ENCODE measurements around the gene TAPT1. TPM values are rescaled to one million over a fixed set of nuclear protein-coding genes. Genes with fewer than 3 reads are reported as not detected.

The TAPT1 gene
- total and polyA plus RNA-seq, 9 of the 15 experiments (the other 6 are each of a cell fraction or from before 2014, with no cell fraction given) = 1.6 to 36.7 (median 20.7) TPM

GRCh38 chr4:16225167-16225862, 956 bp downstream of the TAPT1 start:
- Histone ChIP-seq H3K27ac (ENCODE audit: extremely low read depth, low read depth, low read length) (peak overlapping the region; percentile 86), H4K20me1 (replicated peaks; ENCODE audit: control insufficient read depth, insufficient read depth, low read length) (peaks cover 8% of the 10 kb centered on the region; the same call in 1 of the 2 replicates), H3K4me2 (ENCODE audit: insufficient read depth, low read length) (peak overlapping the region; percentile 79), H3K4me1 (replicated peaks in 1 of 2; ENCODE audit: control insufficient read depth in 2 of 2, insufficient read depth in 2 of 2, low read length in 2 of 2) (peaks cover 6 to 12% of the 10 kb centered on the region in 2 experiments; a peak in 3 of 5 replicates), H3K9me1 (ENCODE audit: control insufficient read depth, insufficient read depth, low read length) (no peaks in the 10 kb centered on the region), H3K79me2 (ENCODE audit: control insufficient read depth, insufficient read depth, low read length) (peaks cover 82% of the 10 kb centered on the region), H3K27me3 (ENCODE audit: control insufficient read depth in 2 of 2, insufficient read depth in 2 of 2, low read length in 2 of 2) (no peaks in the 10 kb centered on the region), H2AFZ (ENCODE audit: low read depth, low read length) (peak overlapping the region; percentile 69), H3K9me3 (replicated peaks; ENCODE audit: control insufficient read depth, insufficient read depth, low read depth, low read length) (no peaks in the 10 kb centered on the region), H3K36me3 (ENCODE audit: control insufficient read depth, insufficient read depth, low read length) (no peaks in the 10 kb centered on the region), H3K9ac (ENCODE audit: insufficient read depth in 1 of 2, low read depth in 2 of 2, low read length in 2 of 2) (peak overlapping the region; percentile 73 to 92), H3K4me3 (peak overlapping the region; percentile 81)
- intact Hi-C loops (cut with micrococcal nuclease) = loop anchor here (5.0 to 10.0 kb wide), 3 partner anchors 541 to 1221 kb away; partner anchors contain the start of genes CPEB2 and FAM200B
- ChIA-PET CTCF (ENCODE audit: low intra/inter-chr PET ratio) (no interaction called here), POLR2A (interaction anchor here (2.5 kb wide), 1 partner anchor 11 kb away, joined by 17 read pairs; no protein-coding TSS in a partner anchor)
- FAIRE-seq (no peak), ATAC-seq (no peak), DNase-seq (ENCODE audit: extremely low read depth in 1 of 4, low spot score in 3 of 4) (no peak)
- in situ Hi-C loops (cut with MboI) = loop anchor here (25.0 kb wide), 1 partner anchor 738 kb away; no protein-coding TSS in a partner anchor
- BruUV-seq (replicated peaks) = TSS peak; percentile 55
- 1% methylated on average over 6 of the region's 6 CpGs for WGBS (ENCODE audit: insufficient coverage, low coverage, missing lambda C conversion rate)
- TF ChIP-seq CEBPB (tag; IDR thresholded peaks at IDR 0.05) = peak; percentile 17; the same call in 1 of the 2 replicates
- TF ChIP-seq FOXK2 (conservative IDR thresholded peaks at IDR 0.05 in 1 of 2, IDR thresholded peaks at IDR 0.05 in 1 of 2; ENCODE audit: low read depth in 2 of 2) = no peak
- TF ChIP-seq TBL1XR1 (IDR thresholded peaks at IDR 0.05; ENCODE audit: low read length in 2 of 2) = no peak
- TF ChIP-seq FIP1L1 (IDR thresholded peaks at IDR 0.05; ENCODE audit: low read depth, low read length, poor library complexity, severe bottlenecking) = no peak
- TF ChIP-seq NONO (IDR thresholded peaks at IDR 0.05; ENCODE audit: low read depth in 2 of 2, low read length in 1 of 2) = no peak
- TF ChIP-seq ATF7 (IDR thresholded peaks at IDR 0.05) = peak; percentile 20; the same call in 1 of the 2 replicates
- peak; percentile 65 for TF ChIP-seq POLR2H (tag; IDR thresholded peaks at IDR 0.05; ENCODE audit: low read depth)
- TF ChIP-seq ZFP91 (CRISPR knock-in tag; IDR thresholded peaks at IDR 0.05) = no peak
- TF ChIP-seq SREBF1 (IDR thresholded peaks at IDR 0.05; ENCODE audit: borderline replicate concordance, low read depth, low read length) = no peak
- no peak for TF ChIP-seq MYBL2 (IDR thresholded peaks at IDR 0.05; ENCODE audit: low read depth)
- no peak for TF ChIP-seq MYBL2 (CRISPR knock-in tag; IDR thresholded peaks at IDR 0.05; ENCODE audit: borderline replicate concordance)
- no peak for TF ChIP-seq ZNF3 (CRISPR knock-in tag; IDR thresholded peaks at IDR 0.05)
- TF ChIP-seq, protein P1, sequence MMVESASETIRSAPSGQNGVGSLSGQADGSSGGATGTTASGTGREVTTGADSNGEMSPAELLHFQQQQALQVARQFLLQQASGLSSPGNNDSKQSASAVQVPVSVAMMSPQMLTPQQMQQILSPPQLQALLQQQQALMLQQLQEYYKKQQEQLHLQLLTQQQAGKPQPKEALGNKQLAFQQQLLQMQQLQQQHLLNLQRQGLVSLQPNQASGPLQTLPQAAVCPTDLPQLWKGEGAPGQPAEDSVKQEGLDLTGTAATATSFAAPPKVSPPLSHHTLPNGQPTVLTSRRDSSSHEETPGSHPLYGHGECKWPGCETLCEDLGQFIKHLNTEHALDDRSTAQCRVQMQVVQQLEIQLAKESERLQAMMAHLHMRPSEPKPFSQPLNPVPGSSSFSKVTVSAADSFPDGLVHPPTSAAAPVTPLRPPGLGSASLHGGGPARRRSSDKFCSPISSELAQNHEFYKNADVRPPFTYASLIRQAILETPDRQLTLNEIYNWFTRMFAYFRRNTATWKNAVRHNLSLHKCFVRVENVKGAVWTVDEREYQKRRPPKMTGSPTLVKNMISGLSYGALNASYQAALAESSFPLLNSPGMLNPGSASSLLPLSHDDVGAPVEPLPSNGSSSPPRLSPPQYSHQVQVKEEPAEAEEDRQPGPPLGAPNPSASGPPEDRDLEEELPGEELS (CRISPR knock-in tag; IDR thresholded peaks at IDR 0.05; ENCODE audit: borderline replicate concordance) = no peak
- TF ChIP-seq ARNT (IDR thresholded peaks at IDR 0.05) = no peak
- TF ChIP-seq ADNP (tag; IDR thresholded peaks at IDR 0.05) = no peak
- TF ChIP-seq, protein P2, sequence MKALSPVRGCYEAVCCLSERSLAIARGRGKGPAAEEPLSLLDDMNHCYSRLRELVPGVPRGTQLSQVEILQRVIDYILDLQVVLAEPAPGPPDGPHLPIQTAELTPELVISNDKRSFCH (CRISPR knock-in tag; IDR thresholded peaks at IDR 0.05) = no peak
- TF ChIP-seq, protein P2 (tag; IDR thresholded peaks at IDR 0.05) = no peak
- no peak for TF ChIP-seq PHF20 (IDR thresholded peaks at IDR 0.05; ENCODE audit: partially characterized antibody)

Measured in K562 (cell line).